ENCODE data around the gene ZNF718.

ZNF718 gene

DNA sequence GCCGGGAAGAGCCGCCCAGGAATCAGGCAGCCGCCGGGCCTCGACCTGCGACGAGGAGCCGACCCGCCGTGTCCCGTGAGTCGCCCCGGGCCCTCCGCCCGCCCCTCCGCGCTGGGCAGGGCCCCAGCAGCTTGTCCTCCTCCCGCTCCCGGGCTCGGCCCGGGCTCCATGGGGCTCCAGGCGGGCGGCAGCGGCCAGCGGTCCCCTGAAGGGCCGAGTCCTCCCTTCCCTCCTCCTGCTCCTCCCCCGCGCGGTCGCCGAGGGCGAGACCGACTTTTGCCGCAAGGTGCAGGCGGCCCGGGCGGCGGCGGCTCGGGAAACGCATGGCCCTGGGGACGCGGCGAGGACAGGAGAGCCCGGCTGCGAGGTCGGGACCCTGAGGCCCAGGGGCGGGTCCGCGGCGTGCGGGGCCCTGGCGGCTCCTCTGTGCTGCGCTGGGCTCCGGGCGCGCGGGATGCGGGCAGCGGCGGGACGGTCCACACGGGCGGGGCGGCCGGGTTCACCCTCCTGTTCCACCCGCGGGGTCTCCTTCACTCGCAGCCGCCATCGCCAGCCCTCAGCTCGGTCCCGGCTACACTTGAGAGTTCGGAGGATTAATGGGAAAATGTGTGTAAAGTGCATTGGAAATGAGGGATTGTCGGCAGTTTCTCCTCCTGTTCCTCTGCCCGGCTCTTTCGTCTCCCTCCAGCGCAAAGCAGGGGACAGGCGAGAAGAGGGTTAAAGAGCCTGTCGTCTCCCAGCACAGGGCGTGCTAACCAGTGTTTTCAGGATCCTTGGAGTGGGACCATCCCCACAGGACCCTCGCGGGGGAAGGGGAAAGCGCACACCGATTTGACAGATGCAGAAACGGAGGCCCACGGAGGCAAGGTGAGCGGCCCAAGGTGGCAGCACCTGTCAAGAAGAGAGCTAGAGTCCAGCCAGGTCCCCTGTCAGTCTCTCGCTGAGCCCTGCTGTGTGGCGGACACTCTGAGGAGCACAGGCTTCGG, 16.6 kb upstream of the ZNF718 start:
- TF ChIP-seq, protein P1, sequence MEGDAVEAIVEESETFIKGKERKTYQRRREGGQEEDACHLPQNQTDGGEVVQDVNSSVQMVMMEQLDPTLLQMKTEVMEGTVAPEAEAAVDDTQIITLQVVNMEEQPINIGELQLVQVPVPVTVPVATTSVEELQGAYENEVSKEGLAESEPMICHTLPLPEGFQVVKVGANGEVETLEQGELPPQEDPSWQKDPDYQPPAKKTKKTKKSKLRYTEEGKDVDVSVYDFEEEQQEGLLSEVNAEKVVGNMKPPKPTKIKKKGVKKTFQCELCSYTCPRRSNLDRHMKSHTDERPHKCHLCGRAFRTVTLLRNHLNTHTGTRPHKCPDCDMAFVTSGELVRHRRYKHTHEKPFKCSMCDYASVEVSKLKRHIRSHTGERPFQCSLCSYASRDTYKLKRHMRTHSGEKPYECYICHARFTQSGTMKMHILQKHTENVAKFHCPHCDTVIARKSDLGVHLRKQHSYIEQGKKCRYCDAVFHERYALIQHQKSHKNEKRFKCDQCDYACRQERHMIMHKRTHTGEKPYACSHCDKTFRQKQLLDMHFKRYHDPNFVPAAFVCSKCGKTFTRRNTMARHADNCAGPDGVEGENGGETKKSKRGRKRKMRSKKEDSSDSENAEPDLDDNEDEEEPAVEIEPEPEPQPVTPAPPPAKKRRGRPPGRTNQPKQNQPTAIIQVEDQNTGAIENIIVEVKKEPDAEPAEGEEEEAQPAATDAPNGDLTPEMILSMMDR (IDR thresholded peaks at IDR 0.05; ENCODE audit: control insufficient read depth, extremely low read depth, insufficient read depth) = no peak
- DNase-seq (ENCODE audit: low read depth) = no peak
- no peak overlapping the region for H3K4me3 ChIP-seq (ENCODE audit: low read depth, low read length)

DNA sequence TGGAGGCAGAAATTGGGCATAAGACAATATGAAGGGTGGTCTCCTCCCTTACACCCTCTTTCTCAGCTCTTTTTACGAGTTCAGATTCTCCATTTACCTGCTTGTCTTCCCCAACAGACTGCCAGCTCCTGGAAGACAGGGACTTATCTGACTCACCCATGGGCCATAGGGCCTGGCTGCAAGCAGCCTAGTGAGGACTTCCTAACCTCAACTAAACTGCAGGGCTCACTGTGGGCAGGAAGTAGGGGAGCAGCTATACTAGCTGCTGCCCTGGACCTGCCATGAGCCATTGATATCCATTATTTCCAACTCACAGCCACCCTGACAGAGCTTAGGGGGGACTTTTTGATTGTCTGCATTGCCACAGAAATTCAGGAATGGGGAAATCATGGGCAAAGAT, 11.5 kb upstream of the ZNF718 start:
- no peak overlapping the region for H3K4me3 ChIP-seq (ENCODE audit: low read depth, low read length)
- no peak for DNase-seq (ENCODE audit: low read depth)
- TF ChIP-seq, protein P1 (IDR thresholded peaks at IDR 0.05; ENCODE audit: control insufficient read depth, extremely low read depth, insufficient read depth) = no peak

DNA sequence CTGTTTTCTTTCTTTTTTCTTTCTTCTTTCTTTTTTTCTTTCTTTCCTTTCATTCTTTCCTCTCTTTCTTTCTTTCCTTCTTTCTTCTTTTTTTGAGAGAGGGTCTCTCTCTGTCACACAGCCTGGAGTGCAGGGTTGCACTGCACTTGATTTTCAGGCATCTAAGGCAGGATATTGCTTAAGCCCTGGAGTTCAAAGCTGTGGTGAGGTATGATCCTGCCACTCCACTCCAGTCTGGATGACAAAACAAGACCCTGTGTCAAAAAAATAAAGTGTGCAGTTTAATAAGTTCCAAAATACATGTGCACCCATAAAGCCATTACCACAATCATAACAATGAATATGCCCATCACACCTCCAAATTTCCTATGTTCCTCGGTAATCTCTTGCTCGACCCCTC, 10.6 kb upstream of the ZNF718 start:
- TF ChIP-seq, protein P1 (IDR thresholded peaks at IDR 0.05; ENCODE audit: control insufficient read depth, extremely low read depth, insufficient read depth) = no peak
- no peak overlapping the region for H3K4me3 ChIP-seq (ENCODE audit: low read depth, low read length)
- no peak for DNase-seq (ENCODE audit: low read depth)

DNA sequence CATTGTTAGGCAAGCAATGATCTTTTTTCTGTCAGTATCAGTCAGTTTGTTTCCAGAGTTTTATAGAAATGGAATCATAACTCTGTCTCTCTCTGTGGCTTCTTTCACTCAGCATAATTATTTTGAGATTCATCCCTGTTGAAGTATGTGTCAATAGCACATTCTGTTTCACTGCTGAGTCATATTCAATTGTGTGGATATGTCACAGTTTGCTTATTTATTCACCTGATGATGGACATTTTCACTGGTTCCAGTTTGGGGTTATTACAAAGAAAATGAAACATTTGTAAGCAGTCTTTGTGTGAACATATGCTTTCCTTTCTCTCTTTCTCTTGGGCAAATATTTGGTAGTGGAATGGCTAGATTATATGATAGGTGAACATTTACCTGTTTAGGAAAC, 10.2 kb upstream of the ZNF718 start:
- H3K4me3 ChIP-seq (ENCODE audit: low read depth, low read length) = no peak overlapping the region
- TF ChIP-seq, protein P1 (IDR thresholded peaks at IDR 0.05; ENCODE audit: control insufficient read depth, extremely low read depth, insufficient read depth) = no peak
- DNase-seq (ENCODE audit: low read depth) = no peak

DNA sequence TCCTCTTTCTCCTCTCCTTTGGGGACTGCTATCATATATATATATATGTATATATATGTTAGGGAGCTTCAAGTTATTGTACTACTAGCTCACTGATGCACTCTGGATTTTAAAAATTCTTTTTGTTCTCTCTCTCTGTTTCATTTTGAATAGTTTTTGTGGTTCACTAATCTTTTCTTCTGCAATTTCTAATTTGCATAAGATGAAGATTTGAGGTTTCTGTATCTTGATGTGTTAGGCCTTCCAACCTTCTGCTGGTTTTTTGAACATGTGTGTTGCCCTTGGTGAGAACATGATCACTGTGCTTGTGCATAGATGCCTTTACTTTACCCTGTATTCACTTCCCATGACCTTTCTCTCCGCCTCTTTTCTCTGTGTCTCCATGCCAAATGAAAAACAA, 7.8 kb upstream of the ZNF718 start:
- TF ChIP-seq, protein P1 (IDR thresholded peaks at IDR 0.05; ENCODE audit: control insufficient read depth, extremely low read depth, insufficient read depth) = no peak
- no peak for DNase-seq (ENCODE audit: low read depth)
- no peak overlapping the region for H3K4me3 ChIP-seq (ENCODE audit: low read depth, low read length)

DNA sequence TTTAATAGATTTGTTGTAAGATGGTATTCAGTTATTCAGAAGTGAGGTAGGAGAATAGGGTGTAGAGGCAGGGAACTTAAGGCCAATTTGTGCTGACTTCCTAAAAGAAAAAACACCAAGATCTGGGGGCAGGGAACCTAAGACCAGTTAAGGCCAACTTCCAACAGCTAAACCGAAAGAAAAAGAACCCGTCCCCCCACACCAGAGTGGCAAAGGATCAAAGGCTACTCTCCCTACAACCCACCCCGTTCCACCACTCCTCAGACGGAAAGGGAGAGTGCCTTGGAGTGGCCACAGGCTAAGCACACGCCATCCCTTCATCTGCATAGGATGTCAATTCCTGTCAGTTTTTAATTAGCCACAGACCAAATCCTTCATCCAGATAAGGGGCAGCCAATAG, 3.7 kb upstream of the ZNF718 start:
- TF ChIP-seq, protein P1 (IDR thresholded peaks at IDR 0.05; ENCODE audit: control insufficient read depth, extremely low read depth, insufficient read depth) = no peak
- DNase-seq (ENCODE audit: low read depth) = no peak
- no peak overlapping the region for H3K4me3 ChIP-seq (ENCODE audit: low read depth, low read length)

All from LNCaP clone FGC (cell line).